Activated CD8-positive, alpha-beta T cell treated with anti-CD3 and anti-CD28 coated beads for 36 hours (primary cell): ENCODE measurements around the gene REN. TPM values are rescaled to one million over a fixed set of nuclear protein-coding genes. Genes with fewer than 3 reads are reported as not detected.

Experiments used
- ATAC-seq: fragments of 200-7000 bp; cut with Tn5 transposase; one replicate; pipeline ENCODE4 v1.10.0; 2021; ENCODE audit warnings: mild to moderate bottlenecking, moderate library complexity
- CTCF ChIA-PET: fragments of 350-600 bp; sonication (Branson Sonifier 250); formaldehyde crosslinking; loops from one replicate; lab custom pipeline; 2021; ENCODE audit warnings: antibody characterized with exemption; lab: Charles Lee
- POLR2A ChIA-PET: fragments of 350-600 bp; sonication (Branson Sonifier 250); formaldehyde crosslinking; loops from one replicate; lab custom pipeline; 2021; ENCODE audit warnings: antibody characterized with exemption; lab: Charles Lee
- DNase-seq: peaks from one replicate; pipeline ENCODE4 v3.0.0-alpha.2; 2020
- H3K27ac Mint-ChIP-seq: one replicate; pipeline ENCODE4 v1.8.0; 2021; ENCODE audit warnings: mild to moderate bottlenecking, mixed read lengths
- H3K27me3 Mint-ChIP-seq: one replicate; pipeline ENCODE4 v1.8.0; 2021; ENCODE audit warnings: mixed read lengths
- H3K36me3 Mint-ChIP-seq: one replicate; pipeline ENCODE4 v1.8.0; 2021; ENCODE audit warnings: low read depth, mixed read lengths
- H3K4me1 Mint-ChIP-seq: one replicate; pipeline ENCODE4 v1.8.0; 2021; ENCODE audit warnings: low read depth, mixed read lengths
- H3K4me3 Mint-ChIP-seq: one replicate; pipeline ENCODE4 v1.8.0; 2021; ENCODE audit warnings: mild to moderate bottlenecking, moderate library complexity, mixed read lengths
- H3K9me3 Mint-ChIP-seq: one replicate; pipeline ENCODE4 v1.8.0; 2021; ENCODE audit warnings: mixed read lengths
- intact Hi-C: fragments of 100-400 bp; cut with micrococcal nuclease; formaldehyde crosslinking; loops from one replicate; pipeline ENCODE4 v1.10.0; 2022
- total RNA-seq, 2 experiments: library from RNA; stranded (reverse); gene quantifications; one replicate each; pipeline ENCODE4 v1.2.3, GENCODE V29; 2021
- TF ChIP-seq, protein P1 (sequence below): fragments of 200-600 bp; IDR thresholded peaks from one replicate; pipeline ENCODE4 v1.8.0; 2022; ENCODE audit warnings: antibody characterized with exemption, mild to moderate bottlenecking

Gene REN
- total RNA-seq, 2 experiments from 2014 or later = not detected

- Mint-ChIP-seq H3K27me3 (no peaks in the 10 kb centered on the region), H3K4me1 (peaks cover 23% of the 10 kb centered on the region), H3K4me3 (no peak overlapping the region), H3K36me3 (no peaks in the 10 kb centered on the region), H3K27ac (no peak overlapping the region), H3K9me3 (no peaks in the 10 kb centered on the region)
- TF ChIP-seq, protein P1, sequence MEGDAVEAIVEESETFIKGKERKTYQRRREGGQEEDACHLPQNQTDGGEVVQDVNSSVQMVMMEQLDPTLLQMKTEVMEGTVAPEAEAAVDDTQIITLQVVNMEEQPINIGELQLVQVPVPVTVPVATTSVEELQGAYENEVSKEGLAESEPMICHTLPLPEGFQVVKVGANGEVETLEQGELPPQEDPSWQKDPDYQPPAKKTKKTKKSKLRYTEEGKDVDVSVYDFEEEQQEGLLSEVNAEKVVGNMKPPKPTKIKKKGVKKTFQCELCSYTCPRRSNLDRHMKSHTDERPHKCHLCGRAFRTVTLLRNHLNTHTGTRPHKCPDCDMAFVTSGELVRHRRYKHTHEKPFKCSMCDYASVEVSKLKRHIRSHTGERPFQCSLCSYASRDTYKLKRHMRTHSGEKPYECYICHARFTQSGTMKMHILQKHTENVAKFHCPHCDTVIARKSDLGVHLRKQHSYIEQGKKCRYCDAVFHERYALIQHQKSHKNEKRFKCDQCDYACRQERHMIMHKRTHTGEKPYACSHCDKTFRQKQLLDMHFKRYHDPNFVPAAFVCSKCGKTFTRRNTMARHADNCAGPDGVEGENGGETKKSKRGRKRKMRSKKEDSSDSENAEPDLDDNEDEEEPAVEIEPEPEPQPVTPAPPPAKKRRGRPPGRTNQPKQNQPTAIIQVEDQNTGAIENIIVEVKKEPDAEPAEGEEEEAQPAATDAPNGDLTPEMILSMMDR = no peak
- ATAC-seq (no peak), DNase-seq (no peak)
- ChIA-PET CTCF (interaction anchor here (1.8 kb wide), 1 partner anchor 21 kb away, joined by 9 read pairs; no protein-coding TSS in a partner anchor), POLR2A (interaction anchor here (0.6 to 1.2 kb wide), 2 partner anchors 9 to 328 kb away, joined by 3 to 4 read pairs; no protein-coding TSS in a partner anchor)
- intact Hi-C loops = no loop called here
Measured at GRCh38 chr1:204107892-204108291, 58.2 kb downstream of the REN start.

GRCh38 chr1:204106825-204107224 is 59.3 kb downstream of the REN start:
- Mint-ChIP-seq H3K36me3 (no peaks in the 10 kb centered on the region), H3K4me1 (peaks cover 33% of the 10 kb centered on the region), H3K9me3 (no peaks in the 10 kb centered on the region), H3K27ac (no peak overlapping the region), H3K4me3 (no peak overlapping the region), H3K27me3 (no peaks in the 10 kb centered on the region)
- TF ChIP-seq, protein P1 = no peak
- ChIA-PET CTCF (no interaction called here), POLR2A (interaction anchor here (1.2 kb wide), 1 partner anchor 10 kb away, joined by 4 read pairs; no protein-coding TSS in a partner anchor)
- ATAC-seq (no peak), DNase-seq (no peak)
- intact Hi-C loops = no loop called here

DNA sequence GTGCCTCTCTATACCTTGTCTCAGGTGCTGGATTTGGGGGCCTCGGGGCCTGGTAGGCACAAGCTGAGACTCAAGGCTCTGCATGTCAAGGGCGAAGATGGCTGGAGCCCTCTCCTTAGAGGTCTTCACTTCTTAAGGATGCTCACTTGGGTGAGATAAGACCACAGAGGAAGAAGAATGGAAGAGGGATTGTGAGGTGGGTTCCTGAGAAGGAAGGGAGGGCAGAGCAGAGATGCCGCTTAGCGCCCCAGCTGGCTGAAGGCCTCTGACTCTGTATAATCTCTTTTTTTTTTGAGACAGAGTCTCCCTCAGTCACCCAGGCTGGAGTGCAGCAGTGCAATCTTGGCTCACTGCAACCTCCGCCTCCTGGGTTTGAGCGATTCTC is 61.0 kb downstream of the REN start:
- ChIA-PET CTCF (no interaction called here), POLR2A (interaction anchor here (0.6 kb wide), 1 partner anchor 156 kb away, joined by 3 read pairs; no protein-coding TSS in a partner anchor)
- no peaks in the 10 kb centered on the region for H3K27me3 Mint-ChIP-seq
- H3K4me3 Mint-ChIP-seq = no peak overlapping the region
- TF ChIP-seq, protein P1 = no peak
- peak overlapping the region; percentile 85 for H3K27ac Mint-ChIP-seq
- intact Hi-C loops = no loop called here
- no peaks in the 10 kb centered on the region for H3K36me3 Mint-ChIP-seq
- DNase-seq (no peak), ATAC-seq (no peak)
- H3K4me1 Mint-ChIP-seq = peaks cover 35% of the 10 kb centered on the region
- H3K9me3 Mint-ChIP-seq = no peaks in the 10 kb centered on the region

Other genes with a start within 250 kb of the REN start
- 1 to 10 TPM; 1.6 to 1.7 TPM for gene SOX13, start 93.2 kb downstream of the REN start, total RNA-seq
- 1 to 10 TPM; 1.3 to 1.4 TPM for gene ETNK2, start 14.3 kb downstream of the REN start, total RNA-seq
- not detected for gene KISS1, start 30.2 kb upstream of the REN start, total RNA-seq
- not detected for gene GOLT1A, start 47.7 kb upstream of the REN start, total RNA-seq
- gene PLEKHA6, start 193.6 kb upstream of the REN start, total RNA-seq = 1 to 10 TPM; 3.0 to 3.7 TPM
- 10 to 100 TPM; 63.8 to 64.6 TPM for gene PPP1R15B, start 245.5 kb upstream of the REN start, total RNA-seq